KOPT-K1 (cell line): ENCODE measurements around the gene NR0B1.

Experiments
- H3K27ac ChIP-seq: fragments of 200-600 bp; sonication (generic); 2 replicates; pipeline ENCODE4 v1.5.1; 2016; ENCODE audit warnings: antibody characterized with exemption, mild to moderate bottlenecking, low read depth, low read length; ENCODE audit not compliant: poor library complexity, severe bottlenecking
- H3K36me3 ChIP-seq: fragments of 200-600 bp; sonication (generic); 2 replicates; pipeline ENCODE4 v1.5.1; 2017; ENCODE audit warnings: antibody characterized with exemption, mild to moderate bottlenecking, low read length, moderate library complexity; ENCODE audit not compliant: insufficient read depth
- H3K9me3 ChIP-seq: fragments of 200-600 bp; sonication (generic); 2 replicates; pipeline ENCODE4 v1.5.1; 2017; ENCODE audit warnings: antibody characterized with exemption, low read length, mild to moderate bottlenecking; ENCODE audit not compliant: insufficient read depth, poor library complexity, severe bottlenecking

Gene NR0B1

DNA sequence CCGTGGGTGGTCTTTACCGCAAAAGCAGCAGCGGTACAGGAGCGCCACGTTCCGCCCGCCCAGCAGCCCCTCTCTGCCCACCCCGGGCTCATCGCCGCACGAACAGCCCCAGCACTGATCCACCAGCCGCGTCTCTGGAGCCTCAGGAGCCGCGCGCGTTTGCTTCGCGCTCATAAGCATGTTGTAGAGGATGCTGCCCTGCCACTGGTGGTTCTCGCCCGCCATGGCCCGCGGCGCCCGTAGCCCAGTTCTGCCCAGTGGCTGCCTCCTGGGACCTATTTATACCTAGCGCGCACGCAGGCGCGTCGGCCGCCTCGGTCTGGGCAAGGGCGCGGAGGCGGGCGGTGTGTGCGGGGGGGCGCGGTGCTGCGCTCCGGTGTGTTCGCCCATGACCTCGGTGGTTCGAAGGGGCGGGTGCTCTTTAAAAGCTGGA, at the start of gene NR0B1:
Gene NR0B1, minus strand, starts transcription at position 252 of the 433 bp plus-strand sequence. Its CDS starts 27 bp downstream, at position 225.
- Histone ChIP-seq H3K9me3 (peaks cover 5% of the 10 kb centered on the region), H3K27ac (no peak within 1 kb of the TSS), H3K36me3 (no peaks in the 10 kb centered on the region)

DNA sequence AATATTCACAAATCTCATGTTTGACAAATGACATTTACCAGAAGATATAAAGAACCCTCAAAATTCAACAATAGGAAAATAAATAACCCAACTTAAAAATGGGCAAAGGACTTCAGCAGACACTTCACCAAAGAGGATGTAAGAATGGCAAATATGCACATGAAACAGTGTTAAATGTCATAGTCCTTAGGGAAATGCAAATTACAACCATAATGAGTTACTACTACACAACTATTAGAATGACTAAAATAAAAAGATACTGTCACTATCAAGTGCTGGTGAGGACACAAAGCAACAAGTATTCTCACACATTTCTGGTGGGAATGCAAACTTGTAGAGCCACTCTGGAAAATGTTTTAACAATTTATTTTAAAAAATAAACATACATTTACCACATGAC, 40.8 kb upstream of the NR0B1 start:
- H3K9me3 ChIP-seq = no peaks in the 10 kb centered on the region
- no peak overlapping the region for H3K27ac ChIP-seq
- H3K36me3 ChIP-seq = no peaks in the 10 kb centered on the region

DNA sequence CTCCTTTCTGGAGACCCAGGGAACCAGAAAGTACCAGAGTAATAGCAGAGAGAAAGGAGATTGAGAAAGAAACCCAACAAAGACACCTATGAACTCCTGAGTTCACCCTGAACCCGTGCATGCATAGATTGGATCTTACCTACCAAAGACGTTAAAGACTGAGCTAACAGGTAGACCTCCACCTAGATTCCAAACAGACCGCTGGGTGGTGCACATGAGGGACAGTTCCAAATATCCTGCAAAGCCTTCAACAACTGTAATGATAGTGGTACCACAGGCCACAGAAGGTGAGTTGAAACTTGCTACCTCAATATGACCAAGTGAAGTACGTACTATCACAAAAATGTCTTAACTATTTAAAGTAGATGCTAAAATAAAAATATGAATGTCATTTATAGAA, 34.0 kb upstream of the NR0B1 start:
- no peaks in the 10 kb centered on the region for H3K9me3 ChIP-seq
- H3K36me3 ChIP-seq = no peaks in the 10 kb centered on the region
- H3K27ac ChIP-seq = no peak overlapping the region

GRCh38 chrX:30340753-30341152, 31.6 kb upstream of the NR0B1 start:
- H3K27ac ChIP-seq = no peak overlapping the region
- H3K9me3 ChIP-seq = no peaks in the 10 kb centered on the region
- H3K36me3 ChIP-seq = no peaks in the 10 kb centered on the region

GRCh38 chrX:30327762-30328161, 18.6 kb upstream of the NR0B1 start:
- Histone ChIP-seq H3K9me3 (no peaks in the 10 kb centered on the region), H3K27ac (no peak overlapping the region), H3K36me3 (no peaks in the 10 kb centered on the region)

- Histone ChIP-seq H3K27ac (no peak overlapping the region), H3K9me3 (no peaks in the 10 kb centered on the region), H3K36me3 (no peaks in the 10 kb centered on the region)
Observed at GRCh38 chrX:30317308-30317707, 8.1 kb upstream of the NR0B1 start.

DNA sequence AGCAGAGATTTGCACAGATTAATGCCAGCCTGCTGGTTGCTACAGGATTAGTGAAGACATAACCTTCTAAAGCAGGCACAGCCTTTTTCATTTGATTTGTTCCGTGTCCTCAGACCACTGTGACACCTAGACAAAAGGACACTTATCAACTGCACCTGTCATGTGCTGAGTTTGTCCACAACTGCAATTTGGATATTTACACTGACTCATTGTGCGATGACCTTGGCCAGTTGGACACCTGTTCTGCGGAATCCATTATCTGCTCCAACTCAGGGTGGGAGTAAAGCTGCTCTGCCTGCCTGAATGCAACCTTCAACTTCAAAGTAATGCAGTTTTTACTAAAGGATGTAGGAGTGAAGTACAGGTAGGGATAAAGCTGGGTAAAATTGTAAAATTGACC, 4.1 kb upstream of the NR0B1 start:
- no peak overlapping the region for H3K27ac ChIP-seq
- H3K36me3 ChIP-seq = no peaks in the 10 kb centered on the region
- peaks cover 5% of the 10 kb centered on the region for H3K9me3 ChIP-seq

DNA sequence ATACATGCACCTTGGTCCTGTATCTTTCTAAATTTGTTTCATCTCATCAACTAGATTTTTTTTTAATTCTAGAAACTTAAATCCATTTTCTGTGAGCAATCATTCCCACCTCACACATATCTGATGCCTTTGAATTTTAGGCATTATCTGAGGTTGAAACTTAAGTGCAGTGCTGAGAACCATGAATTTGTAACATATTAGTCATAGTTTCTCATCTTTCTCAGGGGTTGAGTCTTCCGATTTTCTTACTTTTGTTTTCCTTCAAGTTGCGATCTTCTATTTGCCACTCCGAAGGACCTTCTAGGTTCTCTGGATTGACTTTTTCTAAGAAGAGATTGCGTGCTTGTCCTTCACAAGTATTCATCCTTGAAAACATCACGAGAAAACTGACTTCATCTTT, 3.7 kb upstream of the NR0B1 start:
- H3K9me3 ChIP-seq = peaks cover 5% of the 10 kb centered on the region
- H3K36me3 ChIP-seq = no peaks in the 10 kb centered on the region
- no peak overlapping the region for H3K27ac ChIP-seq

DNA sequence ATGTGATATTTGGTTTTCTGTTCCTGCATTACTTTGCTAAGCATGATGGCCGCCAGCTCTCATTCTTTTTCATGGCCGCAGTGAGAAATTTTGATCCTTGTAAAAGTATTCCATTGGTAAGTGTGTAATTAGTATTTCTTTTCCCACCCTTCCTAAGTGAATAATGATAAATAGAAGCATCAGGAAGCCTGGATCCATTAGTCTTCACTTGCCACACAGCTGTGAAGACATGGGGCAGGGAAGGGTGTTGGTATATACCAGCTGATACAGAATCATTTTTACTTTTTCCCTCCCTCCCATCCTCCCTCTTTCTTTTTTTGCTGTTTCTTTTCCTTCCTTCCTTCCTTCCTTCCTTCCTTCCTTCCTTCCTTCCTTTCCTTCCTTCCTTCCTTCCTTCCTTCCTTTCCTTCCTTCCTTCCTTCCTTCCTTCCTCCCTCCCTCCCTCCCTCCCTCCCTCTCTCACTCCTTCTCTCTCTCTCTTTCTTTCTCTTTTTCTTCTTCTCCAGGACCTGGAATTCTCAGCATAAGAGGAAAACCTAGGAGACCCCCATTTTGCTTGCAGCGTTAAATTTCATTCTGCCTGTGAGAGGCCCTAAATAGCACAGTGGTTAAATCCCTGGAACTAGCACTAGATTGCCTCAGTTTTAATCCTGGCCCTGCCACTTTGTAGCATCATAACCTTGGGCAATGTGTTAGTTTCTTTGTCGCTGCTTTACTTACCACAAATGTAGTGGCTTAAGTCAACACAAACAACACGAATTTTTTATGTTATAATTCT, 1.4 kb upstream of the NR0B1 start:
- Histone ChIP-seq H3K9me3 (peaks cover 5% of the 10 kb centered on the region), H3K27ac (no peak overlapping the region), H3K36me3 (no peaks in the 10 kb centered on the region)

DNA sequence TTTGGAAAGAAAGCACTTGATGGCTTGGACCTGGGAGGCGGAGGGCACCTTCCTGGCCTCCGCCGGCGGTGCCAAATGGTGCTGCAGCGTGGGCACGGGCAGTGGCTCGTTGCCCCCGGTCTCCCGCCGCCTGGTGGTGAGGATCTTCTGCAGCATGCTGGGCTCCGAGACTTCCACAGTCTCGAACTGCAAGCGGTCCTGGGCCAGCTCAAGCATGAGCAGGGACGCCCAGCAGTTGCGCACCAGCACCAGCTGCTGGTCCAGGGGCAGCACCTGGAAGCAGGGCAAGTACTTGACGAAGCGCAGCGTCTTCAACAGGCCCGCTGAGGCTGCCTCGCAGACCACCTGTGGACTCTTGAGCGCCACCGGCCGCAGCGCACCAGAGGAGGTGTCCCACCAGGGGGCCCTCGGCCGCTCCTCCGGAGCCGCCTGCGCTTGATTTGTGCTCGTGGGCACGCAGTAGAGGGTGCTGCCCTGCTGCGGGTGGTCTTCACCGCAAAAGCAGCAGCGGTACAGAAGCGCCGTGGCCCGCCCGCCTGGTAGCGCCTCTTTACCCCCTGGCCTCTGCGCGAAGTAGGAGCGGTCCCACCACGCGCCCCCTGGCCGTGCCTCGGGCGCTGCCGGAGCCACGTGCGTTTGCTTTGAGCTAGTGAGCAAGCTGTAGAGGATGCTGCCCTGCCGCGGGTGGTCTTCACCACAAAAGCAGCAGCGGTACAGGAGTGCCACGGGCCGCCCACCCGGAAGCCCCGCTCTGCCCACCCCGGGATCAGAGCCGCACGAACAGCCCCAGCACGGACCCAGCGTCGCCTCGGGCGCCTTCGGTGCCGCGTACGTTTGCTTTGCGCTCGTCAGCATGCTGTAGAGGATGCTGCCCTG, 689 bp downstream of the NR0B1 start:
- Histone ChIP-seq H3K9me3 (peaks cover 5% of the 10 kb centered on the region), H3K36me3 (no peaks in the 10 kb centered on the region), H3K27ac (no peak overlapping the region)

GRCh38 chrX:30307466-30307865, 1.7 kb downstream of the NR0B1 start:
- Histone ChIP-seq H3K27ac (no peak overlapping the region), H3K9me3 (peaks cover 5% of the 10 kb centered on the region), H3K36me3 (no peaks in the 10 kb centered on the region)

- peaks cover 5% of the 10 kb centered on the region for H3K9me3 ChIP-seq
- H3K36me3 ChIP-seq = no peaks in the 10 kb centered on the region
- H3K27ac ChIP-seq = no peak overlapping the region
Observed at GRCh38 chrX:30304866-30305265, 4.3 kb downstream of the NR0B1 start.

GRCh38 chrX:30302956-30303355, 6.2 kb downstream of the NR0B1 start:
- Histone ChIP-seq H3K27ac (no peak overlapping the region), H3K36me3 (no peaks in the 10 kb centered on the region), H3K9me3 (no peaks in the 10 kb centered on the region)

GRCh38 chrX:30301963-30302362, 7.2 kb downstream of the NR0B1 start:
- Histone ChIP-seq H3K9me3 (no peaks in the 10 kb centered on the region), H3K27ac (no peak overlapping the region), H3K36me3 (no peaks in the 10 kb centered on the region)

DNA sequence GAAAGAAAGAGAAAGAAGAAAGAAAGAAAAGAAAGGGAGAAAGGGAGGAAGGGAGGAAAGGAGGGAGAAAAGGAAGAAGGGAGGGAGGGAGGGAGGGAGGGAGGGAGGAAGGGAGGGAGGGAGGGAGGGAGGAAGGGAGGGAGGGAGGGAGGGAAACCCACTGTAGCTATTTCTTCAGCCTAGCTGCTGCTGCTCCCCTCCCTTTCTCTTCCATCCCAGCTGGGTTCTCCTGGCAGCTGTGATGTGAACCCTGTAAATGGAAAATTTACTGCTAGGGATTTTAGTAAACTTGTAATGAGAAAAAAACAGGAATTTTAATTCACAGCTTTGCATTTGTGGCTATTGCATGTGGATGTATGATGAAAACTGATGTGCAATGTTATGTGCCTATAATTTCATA, 8.0 kb downstream of the NR0B1 start:
- Histone ChIP-seq H3K9me3 (no peaks in the 10 kb centered on the region), H3K27ac (no peak overlapping the region), H3K36me3 (no peaks in the 10 kb centered on the region)
